ENCODE results near the gene KCNS3. TPM values are rescaled to one million over a fixed set of nuclear protein-coding genes. Genes with fewer than 3 reads are reported as not detected.

KCNS3 gene
- total and polyA plus RNA-seq, 12 donors, result 0.50 to 4.3 (median 1.8) TPM

GRCh38 chr2:17918789-17919188 is 40.3 kb downstream of the KCNS3 start:
- Histone ChIP-seq H3K9me3 (replicated peaks in 1 of 3) (no peaks in the 10 kb centered on the region), H3K4me3 (no peak overlapping the region), H3K4me1 (replicated peaks in 1 of 2) (peaks cover 0 to 6% of the 10 kb centered on the region in 2 donors), H3K36me3 (replicated peaks in 1 of 2) (no peaks in the 10 kb centered on the region), H3K27ac (no peak overlapping the region), H3K27me3 (no peaks in the 10 kb centered on the region)
- TF ChIP-seq POLR2A (IDR thresholded peaks at IDR 0.05) (no peak), CTCF (IDR thresholded peaks at IDR 0.05) (no peak)
- intact Hi-C loops (cut with DNase I), result no loop called here
- DNase-seq, result no peak
- WGBS, 4 donors, result 21 to 40% (median 37%) methylated on average over 1 of the region's 1 CpG

DNA sequence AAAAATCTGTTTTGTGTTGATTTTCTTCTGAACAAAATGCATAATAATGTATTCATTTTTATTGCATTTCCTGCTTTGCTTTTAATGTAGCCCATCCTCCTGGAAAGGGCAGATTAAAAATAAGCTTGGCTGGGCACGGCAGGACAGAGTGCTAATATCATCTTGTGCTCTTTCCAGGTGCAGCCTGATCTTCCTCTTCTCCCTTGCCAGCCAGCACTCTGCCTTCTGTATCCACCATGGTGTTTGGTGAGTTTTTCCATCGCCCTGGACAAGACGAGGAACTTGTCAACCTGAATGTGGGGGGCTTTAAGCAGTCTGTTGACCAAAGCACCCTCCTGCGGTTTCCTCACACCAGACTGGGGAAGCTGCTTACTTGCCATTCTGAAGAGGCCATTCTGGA is 52.3 kb downstream of the KCNS3 start:
- H3K9me3 ChIP-seq (replicated peaks in 1 of 3), result no peaks in the 10 kb centered on the region
- intact Hi-C loops (cut with DNase I), result no loop called here
- no peaks in the 10 kb centered on the region for H3K27me3 ChIP-seq
- 72 to 82% (median 78%) methylated on average over 3 to 4 of the region's 4 CpGs for WGBS, 4 donors
- H3K4me3 ChIP-seq, result no peak overlapping the region
- no peaks in the 10 kb centered on the region for H3K4me1 ChIP-seq (replicated peaks in 1 of 2)
- TF ChIP-seq CTCF (IDR thresholded peaks at IDR 0.05) (no peak), POLR2A (IDR thresholded peaks at IDR 0.05) (no peak)
- no peak for DNase-seq
- H3K36me3 ChIP-seq (replicated peaks in 1 of 2), result no peaks in the 10 kb centered on the region
- H3K27ac ChIP-seq, result no peak overlapping the region

- WGBS, 4 donors, result 73 to 89% (median 85%) methylated on average over 3 of the region's 3 CpGs
- Histone ChIP-seq H3K9me3 (replicated peaks in 1 of 3) (no peaks in the 10 kb centered on the region), H3K27me3 (no peaks in the 10 kb centered on the region), H3K4me3 (no peak overlapping the region), H3K4me1 (replicated peaks in 1 of 2) (no peaks in the 10 kb centered on the region), H3K36me3 (replicated peaks in 1 of 2) (no peaks in the 10 kb centered on the region), H3K27ac (no peak overlapping the region)
- no peak for TF ChIP-seq CTCF (IDR thresholded peaks at IDR 0.05)
- TF ChIP-seq POLR2A (IDR thresholded peaks at IDR 0.05), result no peak
- intact Hi-C loops (cut with DNase I), result no loop called here
- no peak for DNase-seq
These were observed 54.8 kb downstream of the KCNS3 start for GRCh38 chr2:17933256-17933655.

GRCh38 chr2:17934721-17935120 is 56.3 kb downstream of the KCNS3 start:
- intact Hi-C loops (cut with DNase I), result no loop called here
- DNase-seq, result no peak
- H3K4me1 ChIP-seq (replicated peaks in 1 of 2), result no peaks in the 10 kb centered on the region
- H3K9me3 ChIP-seq (replicated peaks in 1 of 3), result no peaks in the 10 kb centered on the region
- no peak for TF ChIP-seq CTCF (IDR thresholded peaks at IDR 0.05)
- TF ChIP-seq POLR2A (IDR thresholded peaks at IDR 0.05), result no peak
- H3K27me3 ChIP-seq, result no peaks in the 10 kb centered on the region
- WGBS, 4 donors, result 64 to 81% (median 74%) methylated on average over 4 of the region's 4 CpGs
- no peaks in the 10 kb centered on the region for H3K36me3 ChIP-seq (replicated peaks in 1 of 2)
- H3K27ac ChIP-seq, result no peak overlapping the region
- H3K4me3 ChIP-seq, result no peak overlapping the region

Data from adrenal gland (tissue), 12 donors.